22Rv1 (cell line): Measurements from ENCODE around the gene UBQLN4.

Experiments
- CTCF ChIP-seq: fragments of 450-650 bp; IDR thresholded peaks from 2 replicates; pipeline ENCODE4 v1.5.1; 2017; ENCODE audit warnings: mild to moderate bottlenecking
- ZFX ChIP-seq: fragments of 450-650 bp; IDR thresholded peaks from 2 replicates; pipeline ENCODE4 v1.6.1; 2017; ENCODE audit warnings: antibody characterized with exemption, borderline replicate concordance

GRCh38 chr1:156064615-156065014 lies 11.0 kb upstream of the UBQLN4 start:
- TF ChIP-seq CTCF (no peak), ZFX (no peak)
